Left kidney (tissue), 2 donors: ENCODE data around the gene SPESP1. TPM values are rescaled to one million over a fixed set of nuclear protein-coding genes. Genes with fewer than 3 reads are reported as not detected.
A peak's percentile ranks its signal among the peaks of the same experiment; 100 is the strongest.

Experiments
- DNase-seq: peaks from one replicate; pipeline ENCODE4 v3.0.0-alpha.2; 2013
- polyA plus RNA-seq: library from polyadenylated mRNA; unstranded; fragments of 120-200 nt; gene quantifications from one replicate; pipeline ENCODE4 v1.2.1, GENCODE V29; 2013; ENCODE audit not compliant: insufficient read length

The SPESP1 gene
- polyA plus RNA-seq, 1 donor = 6.9 TPM

- no peak for DNase-seq
These were observed 60.7 kb downstream of the SPESP1 start for GRCh38 chr15:68990992-68991500.

- DNase-seq = peak; percentile 31
These were observed 61.4 kb downstream of the SPESP1 start for GRCh38 chr15:68991723-68992122.

GRCh38 chr15:68992696-68993095 lies 62.4 kb downstream of the SPESP1 start:
- DNase-seq = no peak

- DNase-seq = no peak
These were observed 63.0 kb downstream of the SPESP1 start for GRCh38 chr15:68993276-68993675.

GRCh38 chr15:68994149-68994548 lies 63.8 kb downstream of the SPESP1 start:
- no peak for DNase-seq

- no peak for DNase-seq
These were observed 64.8 kb downstream of the SPESP1 start for GRCh38 chr15:68994981-68995761.

Other genes starting within 250 kb of the SPESP1 start
- gene ANP32A, start 109.6 kb upstream of the SPESP1 start, polyA plus RNA-seq = 302 TPM
- gene NOX5, start 84.2 kb downstream of the SPESP1 start, polyA plus RNA-seq = 1.5 TPM
- gene GLCE, start 230.1 kb downstream of the SPESP1 start, polyA plus RNA-seq = 51.8 TPM